ENCODE data around the gene SLC22A12.

The SLC22A12 gene

GRCh38 chr11:64562723-64563351, 28.2 kb upstream of the SLC22A12 start:
- DNase-seq (ENCODE audit: low spot score), result no peak

DNA sequence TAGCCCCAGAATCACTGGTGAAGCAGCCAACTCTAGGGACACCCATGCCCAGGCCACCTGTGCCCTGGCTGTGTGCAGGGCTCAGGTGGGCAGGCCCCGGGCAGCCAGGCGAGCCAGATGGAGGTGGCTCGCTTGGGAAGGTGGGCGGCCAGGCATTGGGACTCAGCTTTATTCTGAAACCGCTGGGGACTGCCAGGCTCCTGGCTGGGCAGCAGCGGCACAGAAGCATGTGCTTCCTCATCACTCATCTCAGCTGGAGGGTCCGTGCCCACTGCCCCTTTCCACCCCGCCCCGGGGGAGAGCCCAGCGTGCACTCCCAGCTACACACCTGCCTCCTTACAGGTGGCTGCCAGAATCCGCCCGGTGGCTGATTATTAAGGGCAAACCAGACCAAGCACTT, 27.1 kb upstream of the SLC22A12 start:
- DNase-seq (ENCODE audit: low spot score), result no peak

DNA sequence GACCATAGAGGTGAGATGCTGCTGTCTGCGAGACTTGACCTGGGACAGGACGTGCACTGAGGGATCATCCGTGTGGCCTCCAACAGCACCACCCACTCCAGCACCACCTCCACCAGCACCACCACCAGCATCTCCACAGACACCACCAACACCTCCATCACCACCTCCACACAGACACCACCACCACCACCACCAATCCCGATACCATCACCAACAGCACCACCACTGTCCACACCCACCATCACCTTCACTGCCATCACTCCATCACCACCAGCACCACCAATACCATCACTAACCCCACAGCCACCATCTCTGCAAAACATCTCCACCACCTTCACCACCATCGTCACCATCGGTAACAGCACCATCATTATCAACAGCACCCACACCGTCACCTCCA, 26.6 kb upstream of the SLC22A12 start:
- no peak for DNase-seq (ENCODE audit: low spot score)

DNA sequence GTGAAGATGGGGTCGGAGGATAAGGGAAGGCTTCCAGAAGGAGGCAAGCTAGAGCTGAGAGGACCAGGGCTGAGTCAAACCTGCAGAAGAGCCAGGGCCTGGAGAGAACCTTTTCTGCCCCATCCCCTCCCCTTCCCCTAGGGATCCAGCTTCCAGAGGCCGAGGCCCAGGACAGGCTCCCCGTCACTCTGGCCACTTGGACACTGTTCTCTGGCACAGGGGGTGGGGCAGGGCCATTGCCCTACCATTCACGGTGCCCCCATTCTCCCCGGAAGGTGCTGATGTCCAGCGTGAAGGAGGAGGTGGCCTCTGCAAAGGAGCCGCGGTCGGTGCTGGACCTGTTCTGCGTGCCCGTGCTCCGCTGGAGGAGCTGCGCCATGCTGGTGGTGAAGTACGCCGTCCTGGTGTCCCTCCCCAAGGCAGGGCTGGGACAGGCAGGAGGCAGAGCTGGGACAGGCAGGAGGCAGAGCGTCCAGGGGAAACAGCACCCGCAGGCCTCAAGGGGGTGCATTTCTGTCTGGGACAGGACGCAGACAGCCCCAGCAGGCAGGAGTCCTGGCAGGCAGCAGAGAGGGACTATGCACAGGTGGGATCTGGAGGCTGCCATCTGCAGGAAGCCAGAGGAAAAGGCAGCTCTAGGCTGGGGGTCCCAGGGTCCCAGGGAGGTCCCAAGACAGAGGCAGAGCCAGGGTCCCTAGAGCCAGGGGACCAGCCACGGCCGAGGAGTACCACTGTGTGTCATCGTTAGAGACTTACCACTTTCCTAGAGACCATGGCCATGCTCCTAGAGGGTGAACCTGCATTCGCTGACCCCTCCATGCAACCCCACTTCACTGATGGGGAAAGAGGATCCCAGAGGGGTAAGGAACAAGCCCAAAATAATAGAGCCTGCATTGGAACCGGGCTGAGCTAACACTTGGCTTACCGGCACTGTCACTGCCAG, 25.8 kb upstream of the SLC22A12 start:
- no peak for DNase-seq (ENCODE audit: low spot score)

DNA sequence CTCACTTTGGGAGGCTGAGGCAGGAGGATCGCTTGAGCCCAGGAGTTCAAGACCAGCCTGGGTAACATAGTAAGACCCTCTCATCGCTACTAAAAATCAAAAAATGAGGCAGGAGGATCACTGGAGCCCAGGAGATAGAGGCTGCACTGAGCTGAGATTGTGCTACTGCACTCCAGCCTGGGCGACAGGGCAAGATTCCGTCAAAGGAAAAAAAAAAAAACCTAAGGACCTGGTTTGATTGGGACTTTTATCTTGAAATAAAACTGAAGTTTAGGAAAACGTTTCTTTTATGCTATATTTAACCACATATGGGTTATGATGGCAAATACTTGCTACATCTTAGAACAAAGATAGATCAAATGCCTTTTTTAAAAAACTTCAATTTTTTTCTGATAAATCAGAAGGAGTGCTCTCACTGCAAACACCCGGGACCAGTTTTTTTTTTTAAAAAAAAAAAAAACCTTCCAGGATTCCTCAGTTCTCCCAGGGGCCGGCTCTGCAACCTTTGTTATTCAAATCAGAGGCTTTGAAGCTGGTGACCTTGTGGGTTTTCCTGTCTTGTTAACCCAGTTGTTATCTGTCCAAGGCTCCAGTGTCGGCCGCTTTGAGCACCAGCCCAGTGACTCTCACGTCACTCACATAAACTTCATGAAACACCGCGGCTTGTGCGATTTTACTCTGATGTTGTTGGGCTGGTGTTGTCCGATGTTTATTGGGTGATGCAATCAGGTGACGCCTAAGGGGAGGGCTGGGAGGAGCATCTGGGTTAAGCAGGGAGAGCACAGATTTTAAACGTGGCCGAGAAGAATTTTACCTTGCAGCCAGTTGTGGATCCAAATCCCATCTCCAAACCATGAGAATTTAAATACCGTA, 24.7 kb upstream of the SLC22A12 start:
- peak; percentile 59 for DNase-seq (ENCODE audit: low spot score)

GRCh38 chr11:64566915-64567891, 23.8 kb upstream of the SLC22A12 start:
- DNase-seq (ENCODE audit: low spot score), result no peak

DNA sequence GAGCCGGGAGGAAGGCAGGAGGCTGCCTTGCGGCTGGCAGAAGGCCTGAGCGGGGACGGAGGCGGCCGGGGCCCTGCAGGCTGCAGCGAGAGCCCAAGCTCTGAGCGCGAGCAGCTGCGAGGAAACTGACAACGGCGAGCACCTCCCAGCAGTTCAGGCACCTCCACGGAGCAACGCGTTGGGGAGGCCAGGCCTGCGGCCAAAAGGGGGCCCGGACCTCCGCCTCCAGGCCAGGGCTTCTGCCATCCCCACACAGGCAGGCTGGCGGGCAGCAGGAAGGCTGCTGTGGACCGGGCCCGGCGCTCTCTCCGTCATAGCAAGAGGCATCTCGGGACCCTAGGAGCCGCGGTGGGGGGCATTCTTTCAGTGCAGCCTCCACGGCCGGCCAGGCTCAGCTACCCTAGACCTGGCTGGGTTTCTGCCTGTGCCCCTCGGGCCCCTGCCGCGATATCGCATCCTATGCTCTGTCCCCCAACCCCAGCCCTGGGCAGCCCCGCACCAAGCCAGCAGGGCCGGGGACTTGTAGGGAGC, 22.9 kb upstream of the SLC22A12 start:
- no peak for DNase-seq (ENCODE audit: low spot score)

DNA sequence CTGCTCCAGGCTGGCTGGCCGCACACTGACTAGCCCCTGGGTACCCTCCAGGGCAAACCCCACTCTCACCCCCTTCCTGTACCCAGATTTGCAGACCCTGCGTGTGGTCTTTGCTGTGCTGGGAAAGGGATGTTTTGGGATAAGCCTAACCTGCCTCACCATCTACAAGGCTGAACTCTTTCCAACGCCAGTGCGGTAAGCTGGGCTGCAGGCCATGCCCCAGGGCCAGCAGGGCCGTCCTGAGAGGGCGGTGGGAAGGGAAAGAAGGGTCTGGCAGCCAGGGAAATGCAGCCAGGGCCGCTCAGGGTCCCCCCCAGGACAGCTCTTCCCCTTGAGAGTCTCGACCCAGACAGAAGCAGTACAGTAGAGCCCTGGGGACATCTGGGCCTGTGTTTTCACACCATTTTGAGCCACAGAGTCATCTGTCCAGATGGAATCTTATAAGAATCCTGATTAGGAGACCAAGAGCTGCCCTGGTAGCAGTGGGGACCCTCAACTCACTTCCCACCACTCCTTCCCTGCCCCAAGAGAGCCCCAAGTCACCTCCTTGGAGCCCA, 22.4 kb upstream of the SLC22A12 start:
- DNase-seq (ENCODE audit: low spot score), result no peak

GRCh38 chr11:64569300-64569970, 21.6 kb upstream of the SLC22A12 start:
- no peak for DNase-seq (ENCODE audit: low spot score)

DNA sequence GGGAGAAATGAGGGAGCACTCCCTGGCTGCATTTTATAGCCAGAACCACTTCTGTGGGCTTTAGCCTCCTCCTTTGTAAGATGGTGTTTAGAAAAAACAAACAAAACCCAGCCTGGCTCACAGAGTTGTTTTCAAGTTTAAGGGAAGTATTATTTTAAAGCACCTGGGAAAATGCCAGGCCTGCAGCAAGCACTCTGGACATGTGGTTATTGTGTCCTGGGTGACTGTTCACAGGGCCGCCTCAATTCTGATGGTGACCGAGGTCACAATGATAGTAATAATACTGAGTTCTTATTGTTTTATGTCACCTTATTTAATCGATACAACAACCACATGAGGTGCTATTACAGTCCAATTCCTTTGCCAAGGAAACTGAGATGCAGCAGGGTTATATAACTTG, 20.7 kb upstream of the SLC22A12 start:
- DNase-seq (ENCODE audit: low spot score), result no peak

DNA sequence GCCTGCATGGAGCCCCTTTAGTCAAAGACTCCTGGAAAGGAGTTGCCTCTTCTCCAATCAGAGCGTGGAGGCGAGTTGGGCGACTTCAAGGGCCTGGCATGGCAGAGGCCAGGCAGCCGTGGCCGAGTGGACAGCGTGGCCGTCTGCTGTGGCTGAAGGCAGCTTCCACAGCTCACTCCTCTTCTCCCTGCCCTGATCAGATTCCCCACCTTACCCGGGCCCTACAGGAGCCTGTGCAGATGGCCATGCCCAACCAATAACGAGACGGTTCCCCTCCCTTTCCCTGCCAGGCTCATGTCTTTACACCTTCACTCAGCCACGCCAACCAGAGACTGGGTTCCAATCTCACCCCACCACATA, 20.0 kb upstream of the SLC22A12 start:
- no peak for DNase-seq (ENCODE audit: low spot score)

DNA sequence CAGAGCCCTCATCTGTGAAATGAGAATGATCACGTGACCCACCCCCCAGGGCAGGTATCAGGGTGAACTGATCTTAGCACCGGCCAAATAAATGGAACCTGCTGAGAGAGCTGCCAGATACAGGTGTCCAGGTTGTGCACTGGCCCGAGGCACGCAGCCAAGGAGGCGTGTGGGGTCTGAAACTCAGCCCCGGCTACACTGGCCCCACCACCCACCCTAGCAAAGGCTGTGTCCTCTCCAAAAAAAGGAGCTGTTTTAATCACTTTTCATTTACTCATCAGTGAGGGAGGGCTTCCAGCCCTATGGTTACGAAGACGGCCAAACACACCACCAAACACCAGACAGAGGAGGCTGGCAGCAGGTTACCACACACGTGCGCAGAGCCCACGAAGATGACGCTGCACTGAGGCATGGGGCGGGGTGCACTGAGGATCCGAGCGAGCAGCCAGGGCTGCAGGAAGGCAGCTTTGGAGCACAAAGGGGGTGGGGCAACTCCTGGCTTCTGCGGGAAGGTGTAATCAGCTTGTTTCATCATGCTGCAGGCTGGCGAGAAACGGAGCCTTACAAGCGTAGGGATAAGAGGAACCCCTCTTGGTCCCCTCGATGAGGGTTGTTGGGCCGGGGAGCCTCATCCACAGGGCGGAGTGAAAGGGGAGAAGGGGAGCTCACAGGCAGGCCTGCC, 19.5 kb upstream of the SLC22A12 start:
- no peak for DNase-seq (ENCODE audit: low spot score)

GRCh38 chr11:64572143-64572542, 18.9 kb upstream of the SLC22A12 start:
- no peak for DNase-seq (ENCODE audit: low spot score)

DNA sequence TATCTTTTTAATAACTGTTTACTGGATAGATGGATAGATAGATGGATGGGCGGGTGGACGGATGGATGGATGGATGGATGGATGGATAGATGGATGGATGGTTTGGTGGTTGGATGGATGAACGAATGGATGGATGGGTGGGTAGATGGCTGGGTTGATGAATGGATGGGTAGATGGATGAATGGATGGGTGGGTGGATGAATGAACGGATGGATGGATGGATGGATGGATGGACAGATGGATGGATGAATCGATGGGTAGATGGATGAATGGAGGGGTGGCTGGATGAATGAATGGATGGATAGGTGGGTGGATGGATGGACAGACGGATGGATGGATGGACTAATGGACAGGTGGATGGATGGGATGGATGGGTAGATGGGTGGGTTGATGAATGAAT, 13.8 kb upstream of the SLC22A12 start:
- DNase-seq (ENCODE audit: low spot score), result no peak

GRCh38 chr11:64580412-64580811, 10.6 kb upstream of the SLC22A12 start:
- DNase-seq (ENCODE audit: low spot score), result no peak

- no peak for DNase-seq (ENCODE audit: low spot score)
Observed at GRCh38 chr11:64581057-64581523, 9.9 kb upstream of the SLC22A12 start.

DNA sequence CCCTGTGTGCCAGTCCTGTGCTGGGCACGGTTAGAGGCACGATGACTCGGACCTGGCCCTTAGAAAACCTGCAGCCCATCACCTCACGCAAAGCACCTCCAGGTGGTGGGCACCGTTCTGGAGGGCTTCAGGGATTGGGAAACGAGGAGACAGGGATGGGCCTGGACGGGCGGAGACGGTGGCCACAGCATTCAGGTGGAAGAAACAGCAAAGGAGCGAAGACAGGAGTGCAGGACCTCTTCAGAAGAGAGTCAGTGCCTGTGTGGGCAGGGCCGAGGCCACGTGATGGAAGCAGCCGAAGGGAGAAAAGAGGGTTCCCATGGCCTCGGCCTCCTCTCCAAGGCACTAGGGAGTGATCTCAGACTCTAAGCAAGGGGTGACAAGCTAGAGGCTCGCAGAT, 8.1 kb upstream of the SLC22A12 start:
- DNase-seq (ENCODE audit: low spot score), result no peak

DNA sequence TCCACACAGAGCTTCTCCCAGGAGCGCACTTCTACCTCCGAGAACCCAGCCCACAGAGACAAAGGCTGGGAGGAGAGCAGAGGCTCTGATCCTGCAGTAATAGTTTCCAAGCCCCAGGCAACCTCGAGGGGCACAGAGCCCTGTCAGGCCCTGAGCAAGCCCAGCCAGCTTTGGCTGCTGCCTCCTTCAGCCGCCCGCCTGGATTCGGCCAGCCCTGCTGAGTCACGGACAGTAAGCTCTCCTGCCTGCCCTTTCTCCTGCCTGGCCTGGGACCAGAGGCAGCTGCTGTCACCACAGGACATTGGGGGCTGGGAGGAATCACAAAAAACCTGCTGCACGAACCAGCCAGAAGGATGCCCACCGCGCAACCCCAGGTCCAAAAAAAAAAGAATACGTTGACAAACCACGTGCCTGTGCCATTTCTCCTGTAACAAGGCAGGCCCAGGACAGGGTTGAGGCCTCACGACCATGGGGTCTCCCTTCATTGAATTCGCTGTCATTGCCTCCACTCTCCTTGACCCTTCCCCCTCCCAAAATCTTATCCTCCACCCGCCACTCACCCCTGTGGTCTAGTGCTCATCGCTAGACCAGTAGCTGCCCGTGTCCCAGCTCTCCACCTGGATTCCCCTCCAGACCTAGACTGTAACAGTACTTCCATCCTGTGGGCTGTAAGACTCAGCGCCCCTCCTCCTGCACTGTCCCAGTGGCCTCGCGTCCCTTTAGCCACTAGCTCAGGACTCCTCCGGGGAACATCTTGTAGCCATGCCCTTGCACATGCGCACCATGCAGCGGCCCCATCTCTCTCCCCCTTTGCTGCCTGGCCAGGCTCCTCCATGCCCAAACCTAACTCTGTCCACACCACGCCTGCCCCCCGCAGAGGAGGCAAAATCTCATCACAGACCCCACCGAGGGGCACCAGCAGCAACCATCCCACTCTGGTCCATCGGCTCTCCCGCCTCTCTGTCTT, 7.4 kb upstream of the SLC22A12 start:
- DNase-seq (ENCODE audit: low spot score), result no peak
